Measurements from ENCODE around the gene DTNB. TPM values are rescaled to one million over a fixed set of nuclear protein-coding genes. Genes with fewer than 3 reads are reported as not detected.

Gene DTNB
- total and polyA plus RNA-seq, 2 of the 4 experiments (the other 2 are of a cell fraction), result 3.8 to 5.3 TPM

GRCh38 chr2:25430556-25430955, 242.8 kb downstream of the DTNB start:
- no peak overlapping the region for H3K23ac ChIP-seq (ENCODE audit: low read depth, low read length)
- DNase-seq (no peak), ATAC-seq (ENCODE audit: low read depth) (no peak)
- BruUV-seq (replicated peaks), result no TSS peak
- H3K4me2 ChIP-seq (ENCODE audit: low read depth, low read length), result no peak overlapping the region
- no peak overlapping the region for H3K56ac ChIP-seq (ENCODE audit: extremely low read depth, insufficient read depth, low read length)
- no peaks in the 10 kb centered on the region for H3K9me3 ChIP-seq (ENCODE audit: control insufficient read depth, insufficient read depth, low read length)
- no peak overlapping the region for H2BK120ac ChIP-seq (ENCODE audit: low read depth, low read length)
- intact Hi-C loops (cut with micrococcal nuclease), result no loop called here
- no peaks in the 10 kb centered on the region for H3K4me1 ChIP-seq (ENCODE audit: control insufficient read depth, insufficient read depth, low read length)
- H2AK9ac ChIP-seq (replicated peaks; ENCODE audit: low read depth, low read length, poor library complexity), result no peak overlapping the region
- no peak overlapping the region for H4K91ac ChIP-seq (ENCODE audit: insufficient read depth, low read depth, low read length)
- dilution Hi-C loops (cut with HindIII; ENCODE audit: low sequenced_read_pairs, unreplicated experiment), result no loop called here
- H3K27me3 ChIP-seq (ENCODE audit: control insufficient read depth, insufficient read depth, low read length), result no peaks in the 10 kb centered on the region
- no peak overlapping the region for H2AK5ac ChIP-seq (ENCODE audit: low read depth, low read length)
- no peak overlapping the region for H3K4me3 ChIP-seq (ENCODE audit: insufficient read depth, low read depth, low read length)
- ChIA-PET CTCF (no interaction called here), POLR2A (ENCODE audit: unreplicated experiment) (no interaction called here)
- no peak overlapping the region for H2BK15ac ChIP-seq (ENCODE audit: low read depth, low read length)
- no peak overlapping the region for H4K8ac ChIP-seq (ENCODE audit: low read depth in 2 of 2, low read length in 2 of 2)
- H3K9me1 ChIP-seq (ENCODE audit: insufficient read depth, low read length), result no peaks in the 10 kb centered on the region
- no peak overlapping the region for H2AFZ ChIP-seq (replicated peaks; ENCODE audit: low read length, poor library complexity)
- H4K5ac ChIP-seq (ENCODE audit: low read depth, low read length), result no peak overlapping the region
- H3K9ac ChIP-seq (ENCODE audit: low read depth, low read length), result no peak overlapping the region
- H3K18ac ChIP-seq (ENCODE audit: low read depth, low read length), result no peak overlapping the region
- no peaks in the 10 kb centered on the region for H3K79me1 ChIP-seq (ENCODE audit: low read depth in 1 of 2, low read length in 2 of 2)
- H3K4ac ChIP-seq (ENCODE audit: low read depth, low read length), result no peak overlapping the region
- no peak overlapping the region for H3K27ac ChIP-seq (ENCODE audit: insufficient read depth, low read length)
- no peak overlapping the region for H2BK20ac ChIP-seq (ENCODE audit: low read depth, low read length)
- H3K36me3 ChIP-seq (ENCODE audit: control insufficient read depth, insufficient read depth, low read length), result no peaks in the 10 kb centered on the region
- in situ Hi-C loops (cut with MboI; ENCODE audit: low sequenced_read_pairs), result no loop called here
- no peak for TF ChIP-seq POLR2A (IDR thresholded peaks at IDR 0.05; ENCODE audit: low read depth, low read length)
- TF ChIP-seq MXI1 (IDR thresholded peaks at IDR 0.05; ENCODE audit: borderline replicate concordance, low read depth, low read length), result no peak
- no peak for TF ChIP-seq FOS (IDR thresholded peaks at IDR 0.05; ENCODE audit: low read depth, low read length)
- no peak for TF ChIP-seq NFE2L2 (IDR thresholded peaks at IDR 0.05; ENCODE audit: low read depth, low read length)
- WGBS, 2 experiments (ENCODE audit: extremely low coverage in 2 of 2, insufficient read length in 1 of 2), result no CpG with 5 or more reads among the region's 7 CpGs
- H2BK5ac ChIP-seq (ENCODE audit: low read depth, low read length, poor library complexity, severe bottlenecking), result no peak overlapping the region
- no peak overlapping the region for H3K14ac ChIP-seq (replicated peaks; ENCODE audit: low read depth, low read length)
- no peaks in the 10 kb centered on the region for H4K20me1 ChIP-seq (ENCODE audit: insufficient read depth, low read length)
